B cell (primary cell): ENCODE data around the gene SENP5. TPM values are rescaled to one million over a fixed set of nuclear protein-coding genes. Genes with fewer than 3 reads are reported as not detected.

Experiments
- ATAC-seq: fragments of 200-7000 bp; cut with Tn5 transposase; one replicate; pipeline ENCODE4 v1.10.0; 2021; ENCODE audit warnings: low read depth, mild to moderate bottlenecking, moderate number of reproducible peaks, moderate library complexity
- CTCF ChIA-PET: fragments of 350-600 bp; sonication (Branson Sonifier 250); formaldehyde crosslinking; loops from one replicate; lab custom pipeline; 2021; ENCODE audit warnings: antibody characterized with exemption, inconsistent platforms; lab: Charles Lee
- POLR2A ChIA-PET: fragments of 350-600 bp; sonication (Branson Sonifier 250); formaldehyde crosslinking; loops from one replicate; lab custom pipeline; 2021; ENCODE audit warnings: antibody characterized with exemption; lab: Charles Lee
- DNase-seq: peaks from one replicate; pipeline ENCODE4 v3.0.0; 2013
- H2AFZ ChIP-seq: 2 replicates; pipeline ENCODE4 v1.6.1; 2012; ENCODE audit warnings: mild to moderate bottlenecking, low read depth, low read length; ENCODE audit not compliant: insufficient read depth, poor library complexity, severe bottlenecking
- H3K27ac ChIP-seq, 2 donors: 1 replicate in 1 of 2; 2 replicates in 1 of 2; pipeline ENCODE4 v1.5.1; 2012 to 2013; ENCODE audit warnings: low read length in 2 of 2, mild to moderate bottlenecking in 2 of 2, moderate library complexity in 1 of 2
- H3K27me3 ChIP-seq, 4 experiments: fragments of 200-600 bp in 1 of 4; sonication (generic) in 1 of 4; replicated peaks in 1 of 4; 1 replicate in 2 of 4; 2 replicates in 2 of 4; pipeline versions ENCODE4 v1.6.1 to v1.7.0; 2013 to 2016; ENCODE audit warnings: low read length in 3 of 4, mild to moderate bottlenecking in 2 of 4, mixed read lengths in 1 of 4, moderate library complexity in 1 of 4; ENCODE audit not compliant: insufficient read depth in 4 of 4, control insufficient read depth in 3 of 4; ENCODE audit errors: control extremely low read depth in 1 of 4
- H3K36me3 ChIP-seq, 2 experiments: replicated peaks in 1 of 2; 1 replicate in 1 of 2; 2 replicates in 1 of 2; pipeline versions ENCODE4 v1.6.1 to v1.7.1; 2013; ENCODE audit warnings: low read length in 1 of 2; ENCODE audit not compliant: insufficient read depth in 2 of 2, control insufficient read depth in 1 of 2; ENCODE audit errors: control extremely low read depth in 1 of 2, extremely low read depth in 1 of 2
- H3K4me1 ChIP-seq, 2 donors: fragments of 200-600 bp in 1 of 2; sonication (generic) in 1 of 2; 1 replicate in 1 of 2; 2 replicates in 1 of 2; pipeline versions ENCODE4 v1.5.1 to v1.6.1; 2013 to 2017; ENCODE audit warnings: low read length in 2 of 2; ENCODE audit not compliant: control insufficient read depth in 2 of 2, insufficient read depth in 2 of 2
- H3K4me2 ChIP-seq: replicated peaks from 2 replicates; pipeline ENCODE3; 2012; ENCODE audit warnings: mild to moderate bottlenecking, low read depth, low read length; ENCODE audit not compliant: poor library complexity, severe bottlenecking
- H3K4me3 ChIP-seq, 5 experiments: fragments of 200-600 bp in 1 of 5; sonication (generic) in 1 of 5; 1 replicate in 3 of 5; 2 replicates in 2 of 5; pipeline versions ENCODE4 v1.5.1 to v1.7.0; 2011 to 2016; ENCODE audit warnings: low read length in 4 of 5, mild to moderate bottlenecking in 4 of 5, low read depth in 2 of 5, control low read depth in 1 of 5, moderate library complexity in 1 of 5; ENCODE audit not compliant: insufficient read depth in 1 of 5; ENCODE audit errors: control extremely low read depth in 1 of 5, extremely low read depth in 1 of 5
- H3K79me2 ChIP-seq: fragments of 200-600 bp; sonication (generic); one replicate; pipeline ENCODE4 v1.6.0; 2016; ENCODE audit warnings: low read length; ENCODE audit not compliant: control insufficient read depth, insufficient read depth
- H3K9ac ChIP-seq: fragments of 200-600 bp; sonication (generic); 2 replicates; pipeline ENCODE4 v1.6.1; 2017; ENCODE audit warnings: mild to moderate bottlenecking, low read length, moderate library complexity
- H3K9me3 ChIP-seq, 3 donors: one replicate each; pipeline versions ENCODE4 v1.6.1 to v1.7.1; 2013; ENCODE audit warnings: low read length in 2 of 3; ENCODE audit not compliant: control insufficient read depth in 2 of 3, insufficient read depth in 1 of 3; ENCODE audit errors: control extremely low read depth in 1 of 3
- H4K20me1 ChIP-seq: 2 replicates; pipeline ENCODE4 v1.6.0; 2012; ENCODE audit warnings: mild to moderate bottlenecking, low read length; ENCODE audit not compliant: insufficient read depth, control insufficient read depth, poor library complexity, severe bottlenecking
- H3K27ac Mint-ChIP-seq: one replicate; pipeline ENCODE4 v1.8.0; 2021; ENCODE audit warnings: mixed read lengths
- H3K27me3 Mint-ChIP-seq: one replicate; pipeline ENCODE4 v1.8.0; 2021; ENCODE audit warnings: mixed read lengths
- H3K4me1 Mint-ChIP-seq: one replicate; pipeline ENCODE4 v1.8.0; 2021; ENCODE audit warnings: mixed read lengths
- H3K4me3 Mint-ChIP-seq: one replicate; pipeline ENCODE4 v1.8.0; 2021; ENCODE audit warnings: mixed read lengths
- H3K9me3 Mint-ChIP-seq: one replicate; pipeline ENCODE4 v1.8.0; 2022; ENCODE audit warnings: mixed read lengths; ENCODE audit not compliant: insufficient read depth
- CTCF ChIP-seq: fragments of 200-600 bp; IDR thresholded peaks from one replicate; pipeline ENCODE4 v1.8.0; 2022; ENCODE audit warnings: antibody characterized with exemption, mild to moderate bottlenecking
- EZH2 ChIP-seq: IDR thresholded peaks from 2 replicates; pipeline ENCODE4 v1.6.1; 2012; ENCODE audit warnings: borderline replicate concordance, low read depth, mild to moderate bottlenecking, moderate library complexity, low read length; ENCODE audit not compliant: insufficient read depth, poor library complexity, severe bottlenecking
- WGBS: methylation state at CpG from one replicate; pipeline ENCODE4 v1.1.5; 2013; ENCODE audit warnings: missing lambda C conversion rate; ENCODE audit not compliant: insufficient coverage; 5-methylcytosine and 5-hydroxymethylcytosine counted together
- intact Hi-C: fragments of 100-400 bp; cut with micrococcal nuclease; formaldehyde crosslinking; loops from one replicate; pipeline ENCODE4 v1.10.0; 2022
- polyA plus RNA-seq: library from polyadenylated mRNA; depleted of rRNA; stranded (reverse); fragments of >200 nt; gene quantifications from 2 replicates; pipeline ENCODE4 v1.2.3, GENCODE V29; 2012
- total RNA-seq, 2 donors: library from RNA; stranded (reverse); fragments of 120-200 nt in 1 of 2; gene quantifications; 1 replicate in 1 of 2; 2 replicates in 1 of 2; pipeline versions ENCODE4 v1.2.3 to v1.2.4, GENCODE V29; 2013 to 2022

SENP5 gene
- total and polyA plus RNA-seq, 2 donors (not counting 1 experiment from before 2014, with no cell fraction given), result 9.2 to 51.5 TPM

DNA sequence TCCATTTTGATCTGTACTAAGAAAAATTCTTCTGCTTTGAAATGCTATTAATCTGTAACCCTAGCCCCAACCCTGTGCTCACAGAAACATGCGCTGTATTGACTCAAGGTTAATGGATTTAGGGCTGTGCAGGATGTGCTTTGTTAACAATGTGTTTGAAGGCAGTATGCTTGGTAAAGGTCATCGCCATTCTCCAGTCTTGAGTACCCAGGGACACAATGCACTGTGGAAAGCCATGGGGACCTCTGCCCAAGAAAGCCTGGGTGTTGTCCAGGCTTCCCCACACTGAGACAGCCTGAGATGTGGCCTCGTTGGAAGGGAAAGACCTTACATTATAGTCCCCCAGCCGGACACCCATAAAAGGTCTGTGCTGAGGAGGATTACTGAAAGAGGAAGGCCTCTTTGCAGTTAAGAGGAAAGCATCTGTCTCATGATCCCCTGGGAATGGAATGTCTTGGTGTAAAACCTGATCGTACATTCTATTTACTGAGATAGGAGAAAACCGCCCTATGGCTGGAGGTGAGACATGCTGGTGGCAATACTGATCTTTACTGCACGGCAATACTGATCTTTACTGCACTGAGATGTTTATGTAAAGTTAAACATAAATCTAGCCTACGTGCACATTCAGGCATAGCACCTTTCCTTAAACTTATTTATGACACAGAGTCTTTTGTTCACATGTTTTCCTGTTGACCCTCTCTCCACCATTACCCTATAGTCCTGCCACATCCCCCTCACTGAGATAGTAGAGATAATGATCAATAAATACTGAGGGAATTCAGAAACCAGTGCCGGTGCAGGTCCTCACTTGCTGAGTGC lies 94.6 kb downstream of the SENP5 start:
- peak overlapping the region; percentile 29 for H3K27ac Mint-ChIP-seq

More for the DNA sequence above, 94.6 kb downstream of the SENP5 start:
- Mint-ChIP-seq H3K4me1 (peaks cover 18% of the 10 kb centered on the region), H3K4me3 (peak overlapping the region; percentile 57), H3K27me3 (no peaks in the 10 kb centered on the region), H3K9me3 (no peaks in the 10 kb centered on the region)
- Histone ChIP-seq H3K4me3 (no peak overlapping the region), H2AFZ (no peak overlapping the region), H3K4me1 (peaks cover 6 to 15% of the 10 kb centered on the region in 2 donors), H3K4me2 (no peak overlapping the region), H3K36me3 (no peaks in the 10 kb centered on the region), H3K79me2 (no peaks in the 10 kb centered on the region), H4K20me1 (no peaks in the 10 kb centered on the region), H3K9me3 (no peaks in the 10 kb centered on the region), H3K27ac (no peak overlapping the region), H3K27me3 (peaks cover 0 to 3% (median 0%) of the 10 kb centered on the region in 4 experiments), H3K9ac (no peak overlapping the region)
- POLR2A ChIA-PET, result no interaction called here
- 80% methylated on average over 2 of the region's 9 CpGs for WGBS
- intact Hi-C loops, result no loop called here
- ATAC-seq (peak; percentile 36), DNase-seq (no peak)
- CTCF ChIA-PET, result no interaction called here
- no peak for TF ChIP-seq EZH2
- no peak for TF ChIP-seq CTCF
